ENCODE results near the gene LHPP. TPM values are rescaled to one million over a fixed set of nuclear protein-coding genes. Genes with fewer than 3 reads are reported as not detected.
A peak's percentile ranks its signal among the peaks of the same experiment; 100 is the strongest.

LHPP gene
- total RNA-seq, 1 donor from 2014 or later, result 16.2 TPM

DNA sequence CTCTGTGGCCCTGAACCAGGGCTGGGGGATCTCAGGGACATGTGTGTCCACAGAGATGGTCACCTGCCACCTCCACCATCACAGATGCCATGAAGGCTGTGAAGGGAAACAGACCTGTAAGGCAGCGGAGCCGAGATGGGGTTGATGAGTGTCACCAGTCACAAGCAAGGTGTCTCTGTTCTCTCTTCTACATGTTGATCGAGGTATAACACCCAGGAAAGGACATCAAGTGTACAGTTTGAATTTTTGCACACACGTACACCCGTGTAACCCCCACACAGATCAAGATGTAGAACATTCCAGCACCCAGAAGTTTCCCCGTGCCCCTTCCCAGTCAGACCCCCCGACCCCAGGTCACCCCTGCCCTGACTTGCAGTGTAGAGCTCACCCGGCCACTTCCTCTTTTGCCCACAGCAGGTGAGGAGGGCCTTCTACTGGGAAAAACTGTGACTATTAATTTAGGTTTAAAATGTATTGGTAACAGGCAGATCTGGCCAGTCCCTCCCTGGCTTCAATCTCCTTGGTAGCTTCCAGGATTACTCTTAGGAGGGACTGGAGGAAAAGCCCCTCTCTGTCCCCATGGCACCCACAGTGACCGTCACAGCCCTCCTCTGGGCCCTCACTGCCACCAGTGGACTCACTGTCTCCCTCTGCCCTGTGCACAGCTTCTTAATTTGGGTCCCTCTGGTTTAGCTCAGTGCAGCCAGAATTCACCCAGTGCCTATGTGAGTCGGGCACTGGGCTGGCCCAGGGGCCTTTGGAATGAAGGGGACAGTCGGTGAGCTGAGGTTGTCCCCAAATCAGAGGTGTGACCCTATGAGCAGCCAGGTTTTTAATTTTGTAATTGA lies 108.2 kb downstream of the LHPP start:
- TF ChIP-seq, protein P1, sequence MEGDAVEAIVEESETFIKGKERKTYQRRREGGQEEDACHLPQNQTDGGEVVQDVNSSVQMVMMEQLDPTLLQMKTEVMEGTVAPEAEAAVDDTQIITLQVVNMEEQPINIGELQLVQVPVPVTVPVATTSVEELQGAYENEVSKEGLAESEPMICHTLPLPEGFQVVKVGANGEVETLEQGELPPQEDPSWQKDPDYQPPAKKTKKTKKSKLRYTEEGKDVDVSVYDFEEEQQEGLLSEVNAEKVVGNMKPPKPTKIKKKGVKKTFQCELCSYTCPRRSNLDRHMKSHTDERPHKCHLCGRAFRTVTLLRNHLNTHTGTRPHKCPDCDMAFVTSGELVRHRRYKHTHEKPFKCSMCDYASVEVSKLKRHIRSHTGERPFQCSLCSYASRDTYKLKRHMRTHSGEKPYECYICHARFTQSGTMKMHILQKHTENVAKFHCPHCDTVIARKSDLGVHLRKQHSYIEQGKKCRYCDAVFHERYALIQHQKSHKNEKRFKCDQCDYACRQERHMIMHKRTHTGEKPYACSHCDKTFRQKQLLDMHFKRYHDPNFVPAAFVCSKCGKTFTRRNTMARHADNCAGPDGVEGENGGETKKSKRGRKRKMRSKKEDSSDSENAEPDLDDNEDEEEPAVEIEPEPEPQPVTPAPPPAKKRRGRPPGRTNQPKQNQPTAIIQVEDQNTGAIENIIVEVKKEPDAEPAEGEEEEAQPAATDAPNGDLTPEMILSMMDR (IDR thresholded peaks at IDR 0.05), result no peak
- DNase-seq, result peak; percentile 46
- H3K4me3 ChIP-seq, result no peak overlapping the region
- H3K4me1 ChIP-seq, result no peaks in the 10 kb centered on the region
- no peaks in the 10 kb centered on the region for H3K9me3 ChIP-seq
- ATAC-seq, result no peak
- H3K27me3 ChIP-seq, result no peaks in the 10 kb centered on the region
- H3K27ac ChIP-seq, result no peak overlapping the region
- intact Hi-C loops (cut with DNase I), result no loop called here
- no peaks in the 10 kb centered on the region for H3K36me3 ChIP-seq

DNA sequence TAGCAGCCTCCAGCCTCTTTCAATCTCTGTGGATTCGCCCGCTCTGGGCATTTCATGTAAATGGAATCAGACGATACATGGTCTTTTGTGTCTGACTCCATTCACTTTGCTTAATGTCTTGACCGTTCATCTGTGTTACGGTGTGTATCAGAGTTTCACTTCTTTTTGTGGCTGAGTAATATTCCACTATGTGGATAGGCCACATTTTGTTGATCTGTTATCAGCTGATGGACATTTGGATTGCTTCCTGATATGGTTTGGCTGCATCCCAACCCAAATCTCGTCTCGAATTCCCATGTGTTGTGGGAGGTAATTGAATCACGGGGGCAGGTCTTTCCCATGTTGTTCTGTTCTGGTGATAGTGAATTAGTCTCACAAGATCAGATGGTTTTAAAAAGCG lies 109.0 kb downstream of the LHPP start:
- Histone ChIP-seq H3K27me3 (no peaks in the 10 kb centered on the region), H3K9me3 (no peaks in the 10 kb centered on the region), H3K27ac (no peak overlapping the region), H3K4me3 (no peak overlapping the region), H3K4me1 (no peaks in the 10 kb centered on the region), H3K36me3 (no peaks in the 10 kb centered on the region)
- intact Hi-C loops (cut with DNase I), result no loop called here
- no peak for DNase-seq
- no peak for ATAC-seq
- TF ChIP-seq, protein P1 (IDR thresholded peaks at IDR 0.05), result no peak

DNA sequence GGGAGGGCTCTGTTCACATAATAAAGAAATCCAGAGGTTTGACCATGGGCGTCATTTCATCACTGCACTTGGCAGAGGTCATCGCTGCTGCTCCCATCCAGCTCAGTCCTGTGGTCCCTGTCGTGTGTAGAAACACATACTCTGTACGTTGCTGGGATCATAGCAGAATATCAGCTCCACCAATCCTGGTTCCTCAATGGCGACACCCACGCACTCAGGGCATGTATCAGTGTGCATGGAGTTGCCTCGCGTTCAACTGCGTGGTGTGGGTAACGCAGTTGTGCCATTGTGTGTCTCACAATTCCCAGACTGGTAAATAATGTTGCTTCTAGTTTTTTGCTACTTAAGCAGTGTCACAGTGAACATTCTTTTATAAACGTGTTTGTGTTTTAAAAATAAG lies 111.1 kb downstream of the LHPP start:
- DNase-seq, result no peak
- Histone ChIP-seq H3K4me3 (no peak overlapping the region), H3K36me3 (no peaks in the 10 kb centered on the region)

DNA sequence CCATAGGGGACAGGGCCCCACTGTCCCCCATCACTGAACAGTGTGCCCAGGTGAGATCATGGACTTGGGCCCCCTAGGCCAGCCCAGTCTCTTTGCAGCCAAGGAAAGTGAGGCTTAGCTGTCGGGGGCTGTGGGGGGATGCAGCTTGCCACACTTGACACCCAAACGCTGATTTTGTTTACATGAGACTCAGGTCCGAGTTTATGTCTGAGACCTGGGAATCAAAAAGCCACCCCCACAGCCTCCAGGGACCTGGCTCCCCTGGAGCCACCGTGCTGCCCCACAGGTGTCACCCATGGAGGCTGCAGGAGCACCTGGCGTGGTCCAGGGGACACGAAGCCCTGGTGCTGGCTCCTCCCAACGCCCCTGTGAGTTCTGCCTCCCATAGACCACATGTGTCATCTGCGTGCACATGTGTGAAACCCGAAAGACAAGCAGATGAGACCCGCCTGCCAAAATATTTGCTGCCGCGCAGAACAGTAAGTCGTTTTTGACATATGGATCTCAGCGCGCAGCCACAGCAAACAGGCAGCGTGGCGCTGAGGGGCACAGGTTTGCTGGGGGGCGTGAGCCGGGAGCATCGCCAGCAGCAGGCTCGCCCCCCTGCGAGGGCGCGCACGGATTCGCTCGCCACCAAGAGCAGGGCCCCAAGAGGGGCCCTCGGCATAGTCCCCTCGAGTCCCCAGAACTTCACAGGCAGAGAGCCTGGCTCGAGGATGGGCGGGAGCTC lies 112.3 kb downstream of the LHPP start:
- ATAC-seq (no peak), DNase-seq (peak; percentile 46)

More for the DNA sequence above, 111.1 kb downstream of the LHPP start:
- Histone ChIP-seq H3K27ac (no peak overlapping the region), H3K27me3 (no peaks in the 10 kb centered on the region), H3K9me3 (no peaks in the 10 kb centered on the region), H3K4me1 (no peaks in the 10 kb centered on the region)
- no peak for ATAC-seq
- TF ChIP-seq, protein P1 (IDR thresholded peaks at IDR 0.05), result no peak
- intact Hi-C loops (cut with DNase I), result no loop called here

DNA sequence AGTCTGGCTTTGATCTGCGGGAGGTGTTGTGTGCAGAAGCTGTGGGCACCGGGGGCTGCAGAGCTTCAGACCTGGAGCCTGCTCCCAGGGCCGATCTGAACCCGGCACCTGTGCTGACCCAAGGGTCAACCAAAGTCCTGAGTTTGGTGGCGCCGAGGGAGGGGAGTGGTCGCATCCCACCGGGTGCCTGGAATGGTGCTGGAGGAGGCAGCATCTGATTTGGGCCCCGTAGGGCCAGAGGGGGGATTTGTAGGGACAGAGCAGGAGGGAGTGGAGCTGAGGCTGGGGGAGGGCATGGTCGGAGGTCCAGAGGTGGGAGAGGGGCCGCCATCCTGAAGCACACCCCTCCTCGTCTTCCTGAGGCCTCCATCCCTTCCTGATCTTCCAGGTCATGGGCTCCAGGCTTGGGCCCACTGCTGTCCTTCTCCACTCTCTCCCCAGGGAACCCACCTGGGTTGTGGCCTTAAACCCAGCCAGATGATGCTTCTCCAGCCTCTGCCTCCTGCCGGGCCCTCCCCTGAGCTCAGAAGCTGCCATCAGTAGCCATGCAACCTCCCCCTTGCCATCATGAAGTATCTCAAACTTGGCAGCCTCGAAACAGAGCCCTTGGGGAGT lies 112.9 kb downstream of the LHPP start:
- intact Hi-C loops (cut with DNase I), result no loop called here
- Histone ChIP-seq H3K4me3 (no peak overlapping the region), H3K9me3 (no peaks in the 10 kb centered on the region), H3K27ac (no peak overlapping the region), H3K36me3 (no peaks in the 10 kb centered on the region), H3K4me1 (no peaks in the 10 kb centered on the region), H3K27me3 (no peaks in the 10 kb centered on the region)
- DNase-seq (no peak), ATAC-seq (no peak)
- TF ChIP-seq, protein P1 (IDR thresholded peaks at IDR 0.05), result no peak

More for the DNA sequence above, 112.3 kb downstream of the LHPP start:
- Histone ChIP-seq H3K9me3 (no peaks in the 10 kb centered on the region), H3K27me3 (no peaks in the 10 kb centered on the region), H3K27ac (no peak overlapping the region), H3K4me3 (no peak overlapping the region), H3K36me3 (no peaks in the 10 kb centered on the region), H3K4me1 (no peaks in the 10 kb centered on the region)
- TF ChIP-seq, protein P1 (IDR thresholded peaks at IDR 0.05), result no peak
- intact Hi-C loops (cut with DNase I), result no loop called here

Measured in upper lobe of right lung (tissue), 1 donor.